NCI-H2107 (cell line): ENCODE measurements around the gene ATF6.

Source experiments
- DNase-seq: peaks from one replicate; lab custom pipeline; 2025; lab: John Stamatoyannopoulos, UW

The ATF6 gene

DNA sequence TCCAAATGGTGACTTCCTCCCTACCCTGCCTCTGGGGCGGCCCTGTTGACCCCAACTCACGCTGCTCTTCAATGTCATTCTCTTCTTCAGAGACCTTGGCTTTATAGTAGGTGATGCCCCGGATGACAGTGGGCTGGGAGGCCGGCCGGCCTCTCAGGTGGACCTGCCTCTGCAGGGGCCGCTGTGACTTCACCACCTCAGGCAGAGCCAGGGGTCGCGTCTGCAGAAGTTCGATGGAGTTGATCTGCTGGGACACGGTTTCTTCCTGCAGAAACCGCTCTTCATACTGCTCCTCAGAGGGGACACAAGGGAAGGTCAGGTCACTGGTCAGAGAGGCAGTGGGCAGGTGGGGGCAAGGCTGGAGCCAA, 233.9 kb downstream of the ATF6 start:
- no peak for DNase-seq

GRCh38 chr1:162003061-162003829, 237.1 kb downstream of the ATF6 start:
- DNase-seq: no peak

DNA sequence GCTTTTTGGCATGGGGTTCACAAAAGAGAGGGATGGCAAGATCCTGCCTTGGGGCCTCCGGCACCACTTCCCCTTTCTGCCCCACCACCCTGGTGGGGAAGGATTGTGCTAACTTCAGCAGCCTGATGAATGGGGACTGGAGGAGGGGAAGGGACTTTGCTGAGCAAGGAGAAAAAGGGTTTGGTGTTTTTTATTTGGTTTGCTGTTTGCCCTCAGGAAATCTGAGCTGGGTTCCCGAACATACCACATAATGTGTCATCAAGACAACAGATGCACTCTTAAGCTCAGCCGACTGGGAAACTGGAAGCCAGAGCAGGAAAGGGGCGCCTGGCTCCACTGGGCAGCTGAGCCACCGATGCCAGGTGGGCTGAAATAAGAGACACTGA, 237.7 kb downstream of the ATF6 start:
- peak; percentile 70 for DNase-seq

DNA sequence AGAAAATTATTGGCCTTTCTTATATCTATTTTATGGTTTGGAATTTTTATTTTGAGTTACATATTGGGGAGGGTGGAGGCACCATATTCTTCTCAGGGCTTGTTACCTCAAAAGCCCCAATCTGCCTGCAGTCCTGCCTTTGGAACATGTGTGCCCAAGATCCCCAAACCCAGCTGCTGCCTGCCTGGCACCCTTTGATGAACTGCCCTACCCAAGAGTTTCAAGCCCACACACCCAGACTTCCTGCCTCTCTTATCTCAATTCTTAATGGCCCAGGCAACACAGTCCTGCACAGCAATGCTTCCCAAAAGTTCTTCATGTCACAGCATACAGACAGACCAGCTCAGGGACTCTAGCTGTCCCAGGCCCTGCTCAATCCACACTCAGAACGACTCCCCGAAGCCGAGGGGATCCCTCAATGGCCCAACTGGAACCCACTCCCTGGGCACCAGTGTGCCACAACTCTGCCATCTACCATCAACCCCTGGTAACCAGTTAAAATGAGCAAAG, 238.4 kb downstream of the ATF6 start:
- DNase-seq: no peak

DNA sequence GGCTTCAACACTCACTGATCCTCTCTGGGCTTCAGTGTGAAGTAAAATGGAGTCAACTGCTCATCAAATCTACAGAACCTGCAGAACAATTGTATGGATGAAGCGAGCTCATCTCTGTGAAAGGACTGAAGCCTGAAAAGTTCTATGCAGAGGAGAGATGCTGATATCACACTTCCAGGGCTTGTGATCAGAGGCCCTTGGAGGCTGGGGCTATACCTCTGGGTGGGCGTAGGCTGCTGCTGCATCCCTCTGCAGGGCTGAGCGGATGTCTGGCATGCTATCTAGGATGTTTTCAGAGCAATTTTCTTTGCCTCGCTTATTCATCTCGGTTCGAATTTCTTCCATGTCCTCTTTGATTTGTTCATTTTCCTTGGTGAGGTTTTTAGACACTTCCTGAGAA, 240.0 kb downstream of the ATF6 start:
- DNase-seq: no peak

GRCh38 chr1:162007466-162007865, 241.3 kb downstream of the ATF6 start:
- no peak for DNase-seq

DNA sequence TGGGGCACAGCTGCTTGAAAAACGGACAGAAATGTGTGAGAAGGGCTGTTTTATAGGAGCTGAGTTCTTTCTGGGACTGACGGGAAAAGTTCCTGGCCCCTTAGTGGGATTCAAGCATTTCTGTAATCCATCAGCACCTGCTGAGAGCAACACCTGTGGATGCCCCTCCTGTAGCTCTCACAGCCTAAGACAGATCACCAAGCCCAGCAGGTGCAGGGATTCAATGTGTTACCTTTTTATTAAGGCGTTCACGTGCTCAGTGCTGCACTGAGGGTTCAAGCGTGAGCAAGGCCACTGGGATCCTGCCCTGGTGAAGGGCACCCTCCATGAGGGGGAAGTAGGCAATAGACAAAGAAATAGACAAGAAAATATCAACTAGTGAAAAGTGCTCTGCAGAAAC, 242.7 kb downstream of the ATF6 start:
- DNase-seq: peak; percentile 39

- no peak for DNase-seq
These were observed 243.5 kb downstream of the ATF6 start for GRCh38 chr1:162009501-162010174.

DNA sequence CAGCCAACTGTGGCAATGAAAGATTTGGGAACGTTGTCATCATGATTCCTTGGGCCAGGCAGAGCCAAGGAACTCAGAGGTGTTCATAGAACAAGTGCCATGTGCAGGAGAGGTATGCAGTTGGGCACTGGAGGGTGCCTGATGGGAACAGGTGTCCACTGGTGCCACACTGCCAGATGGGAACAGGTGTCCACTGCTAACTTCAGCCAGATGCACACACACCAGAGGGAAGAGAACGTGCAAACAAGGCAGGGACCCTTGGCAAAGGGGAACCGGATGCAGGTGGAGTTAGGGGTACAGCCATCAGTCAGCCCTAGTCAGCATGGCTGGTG, 244.0 kb downstream of the ATF6 start:
- no peak for DNase-seq

DNA sequence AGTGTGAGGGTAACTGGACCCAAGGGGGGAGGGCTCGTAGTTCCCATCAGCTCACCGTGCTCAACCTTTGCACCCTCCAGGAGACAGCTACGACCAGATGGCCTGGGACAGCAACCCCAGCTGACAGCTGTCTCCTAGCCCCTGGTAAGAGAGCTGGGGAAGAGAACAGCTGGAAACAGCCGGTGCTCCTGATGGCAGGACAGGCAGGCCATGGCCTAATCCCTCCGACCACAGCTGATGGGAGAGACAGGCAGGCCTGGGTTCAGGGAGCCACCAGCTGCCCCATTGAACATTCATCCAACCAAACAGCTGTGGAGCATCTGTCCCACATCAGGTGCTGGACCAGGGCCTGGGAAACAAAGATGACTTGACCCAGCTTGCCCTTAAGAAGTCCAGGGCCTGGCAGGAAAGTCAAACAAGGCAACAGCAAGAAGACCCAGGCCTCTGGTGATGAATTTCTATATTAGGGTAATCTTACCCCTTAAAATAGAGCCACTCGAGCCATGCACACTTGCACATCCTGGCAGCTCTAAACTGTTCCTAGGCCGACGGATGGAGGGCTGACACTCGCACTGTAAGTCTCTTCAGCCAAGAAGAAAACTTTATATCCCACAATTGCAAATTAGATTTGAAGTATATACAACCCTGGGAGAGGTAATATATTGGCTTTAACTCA, 245.4 kb downstream of the ATF6 start:
- no peak for DNase-seq

DNA sequence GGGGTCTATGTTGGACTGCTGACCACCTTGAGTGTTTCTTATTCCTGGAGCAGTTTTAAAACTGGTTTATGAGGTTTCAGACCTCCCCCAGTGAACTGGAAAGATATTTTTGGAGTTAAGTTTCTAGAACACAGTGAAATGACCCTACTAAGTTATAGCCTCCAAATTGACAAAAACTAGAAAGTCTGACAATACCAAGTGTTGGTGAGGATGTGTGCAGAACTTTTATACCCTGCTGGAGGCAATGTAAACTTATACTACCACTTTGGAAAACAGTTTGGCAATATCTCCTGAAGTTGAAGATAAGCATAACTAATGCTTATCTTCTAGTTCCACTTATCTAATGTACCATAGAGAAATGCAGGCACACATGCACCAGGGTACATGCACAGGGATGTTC, 247.2 kb downstream of the ATF6 start:
- DNase-seq: no peak
